HepG2 (cell line): Measurements from ENCODE around the gene EEPD1.

Source experiments
- BCL6 ChIP-seq: IDR thresholded peaks from 2 replicates; pipeline ENCODE4 v1.6.1; 2016; ENCODE audit warnings: missing genetic modification reagents, missing compliant biosample characterization
- CBX2 ChIP-seq, 2 experiments: fragments of 200-600 bp in 1 of 2; sonication (generic); formaldehyde crosslinking in 1 of 2; IDR thresholded peaks; 2 replicates each; pipeline versions ENCODE4 v1.7.0 to v1.8.1; 2018 to 2022; ENCODE audit warnings: low read depth in 2 of 2, low read length in 1 of 2, mild to moderate bottlenecking in 1 of 2, missing genetic modification reagents in 1 of 2
- ZFX ChIP-seq: sonication (generic); formaldehyde crosslinking; IDR thresholded peaks from 2 replicates; pipeline ENCODE4 v1.4.0; 2020; ENCODE audit warnings: mild to moderate bottlenecking, low read depth, missing genetic modification reagents, moderate library complexity

GRCh38 chr7:36300696-36301350 is 147.8 kb downstream of the EEPD1 start:
- TF ChIP-seq CBX2 (IDR thresholded peaks at IDR 0.05; ENCODE audit: low read depth, low read length), result no peak
- TF ChIP-seq CBX2 (CRISPR knock-in tag; IDR thresholded peaks at IDR 0.05; ENCODE audit: low read depth), result no peak
- TF ChIP-seq ZFX (CRISPR knock-in tag), result no peak
- TF ChIP-seq BCL6 (CRISPR knock-in tag), result no peak
